ENCODE measurements around the gene GSS. TPM values are rescaled to one million over a fixed set of nuclear protein-coding genes. Genes with fewer than 3 reads are reported as not detected.
"Not testable (repeated sequence)": the region's sequence is repeated elsewhere in the genome, so short reads cannot be mapped to it uniquely, and the experiment has no call there.

GSS gene
- total RNA-seq, 1 donor from 2014 or later = 18.3 TPM

- H3K36me3 ChIP-seq (ENCODE audit: control insufficient read depth in 3 of 3, insufficient read depth in 3 of 3, low read length in 3 of 3) = peaks cover 29 to 48% (median 43%) of the 10 kb centered on the region in 3 donors
These were observed 35.6 kb downstream of the GSS start for GRCh38 chr20:34920055-34920454.

GRCh38 chr20:34916774-34917354 lies 38.7 kb downstream of the GSS start:
- Histone ChIP-seq H3K4me1 (ENCODE audit: control insufficient read depth in 3 of 3, insufficient read depth in 3 of 3, low read length in 3 of 3) (peaks cover 32 to 56% (median 45%) of the 10 kb centered on the region in 3 donors), H3K36me3 (ENCODE audit: control insufficient read depth in 3 of 3, insufficient read depth in 3 of 3, low read length in 3 of 3) (peaks cover 30 to 50% (median 35%) of the 10 kb centered on the region in 3 donors)

More at GRCh38 chr20:34920055-34920454, 35.6 kb downstream of the GSS start:
- H3K9me3 ChIP-seq (ENCODE audit: control insufficient read depth in 3 of 3, low read length in 3 of 3) = no peaks in the 10 kb centered on the region
- H3K4me1 ChIP-seq (ENCODE audit: control insufficient read depth in 3 of 3, insufficient read depth in 3 of 3, low read length in 3 of 3) = peaks cover 38 to 55% (median 40%) of the 10 kb centered on the region in 3 donors
- H3K27ac ChIP-seq (ENCODE audit: low read depth, low read length) = no peak overlapping the region
- no peak overlapping the region for H3K4me3 ChIP-seq (ENCODE audit: low read length in 3 of 3)
- H3K9ac ChIP-seq (ENCODE audit: low read depth in 1 of 3, low read length in 3 of 3) = no peak overlapping the region
- no peaks in the 10 kb centered on the region for H3K27me3 ChIP-seq (ENCODE audit: control insufficient read depth in 3 of 3, insufficient read depth in 3 of 3, low read length in 3 of 3)

GRCh38 chr20:34915749-34916455 lies 39.7 kb downstream of the GSS start:
- H3K27me3 ChIP-seq (ENCODE audit: control insufficient read depth in 3 of 3, insufficient read depth in 3 of 3, low read length in 3 of 3) = no peaks in the 10 kb centered on the region
- H3K4me1 ChIP-seq (ENCODE audit: control insufficient read depth in 3 of 3, insufficient read depth in 3 of 3, low read length in 3 of 3) = peaks cover 28 to 48% (median 37%) of the 10 kb centered on the region in 3 donors
- H3K9ac ChIP-seq (ENCODE audit: low read depth in 1 of 3, low read length in 3 of 3) = peak overlapping the region in 1 of 3 donors; percentile 7
- H3K4me3 ChIP-seq (ENCODE audit: low read length in 3 of 3) = no peak overlapping the region
- H3K9me3 ChIP-seq (ENCODE audit: control insufficient read depth in 3 of 3, low read length in 3 of 3) = no peaks in the 10 kb centered on the region
- peaks cover 24 to 41% (median 27%) of the 10 kb centered on the region in 3 donors for H3K36me3 ChIP-seq (ENCODE audit: control insufficient read depth in 3 of 3, insufficient read depth in 3 of 3, low read length in 3 of 3)
- H3K27ac ChIP-seq (ENCODE audit: low read depth, low read length) = no peak overlapping the region

More at GRCh38 chr20:34916774-34917354, 38.7 kb downstream of the GSS start:
- no peak overlapping the region for H3K9ac ChIP-seq (ENCODE audit: low read depth in 1 of 3, low read length in 3 of 3)
- no peaks in the 10 kb centered on the region for H3K27me3 ChIP-seq (ENCODE audit: control insufficient read depth in 3 of 3, insufficient read depth in 3 of 3, low read length in 3 of 3)
- no peak overlapping the region for H3K4me3 ChIP-seq (ENCODE audit: low read length in 3 of 3)
- no peaks in the 10 kb centered on the region for H3K9me3 ChIP-seq (ENCODE audit: control insufficient read depth in 3 of 3, low read length in 3 of 3)
- H3K27ac ChIP-seq (ENCODE audit: low read depth, low read length) = no peak overlapping the region

- H3K27ac ChIP-seq (ENCODE audit: low read depth, low read length) = peak overlapping the region; percentile 15
- no peak overlapping the region for H3K4me3 ChIP-seq (ENCODE audit: low read length in 3 of 3)
- no peaks in the 10 kb centered on the region for H3K27me3 ChIP-seq (ENCODE audit: control insufficient read depth in 3 of 3, insufficient read depth in 3 of 3, low read length in 3 of 3)
- peaks cover 17 to 33% (median 21%) of the 10 kb centered on the region in 3 donors for H3K36me3 ChIP-seq (ENCODE audit: control insufficient read depth in 3 of 3, insufficient read depth in 3 of 3, low read length in 3 of 3)
- H3K4me1 ChIP-seq (ENCODE audit: control insufficient read depth in 3 of 3, insufficient read depth in 3 of 3, low read length in 3 of 3) = peaks cover 28 to 40% (median 36%) of the 10 kb centered on the region in 3 donors
- H3K9ac ChIP-seq (ENCODE audit: low read depth in 1 of 3, low read length in 3 of 3) = peak overlapping the region in 1 of 3 donors; percentile 58
- H3K9me3 ChIP-seq (ENCODE audit: control insufficient read depth in 3 of 3, low read length in 3 of 3) = no peaks in the 10 kb centered on the region
These were observed 40.5 kb downstream of the GSS start for GRCh38 chr20:34915131-34915530.

- Histone ChIP-seq H3K4me1 (ENCODE audit: control insufficient read depth in 3 of 3, insufficient read depth in 3 of 3, low read length in 3 of 3) (peaks cover 25 to 52% (median 26%) of the 10 kb centered on the region in 3 donors), H3K4me3 (ENCODE audit: low read length in 3 of 3) (peak overlapping the region in 2 of 3 donors; percentile 12 to 30), H3K9me3 (ENCODE audit: control insufficient read depth in 3 of 3, low read length in 3 of 3) (no peaks in the 10 kb centered on the region), H3K36me3 (ENCODE audit: control insufficient read depth in 3 of 3, insufficient read depth in 3 of 3, low read length in 3 of 3) (no peaks in the 10 kb centered on the region), H3K27me3 (ENCODE audit: control insufficient read depth in 3 of 3, insufficient read depth in 3 of 3, low read length in 3 of 3) (no peaks in the 10 kb centered on the region), H3K27ac (ENCODE audit: low read depth, low read length) (peak overlapping the region; percentile 79), H3K9ac (ENCODE audit: low read depth in 1 of 3, low read length in 3 of 3) (peak overlapping the region; percentile 4 to 47 (median 36))
These were observed 47.8 kb downstream of the GSS start for GRCh38 chr20:34907616-34908469.

GRCh38 chr20:34904202-34904621 lies 51.4 kb downstream of the GSS start:
- Histone ChIP-seq H3K27me3 (ENCODE audit: control insufficient read depth in 3 of 3, insufficient read depth in 3 of 3, low read length in 3 of 3) (no peaks in the 10 kb centered on the region), H3K9me3 (ENCODE audit: control insufficient read depth in 3 of 3, low read length in 3 of 3) (no peaks in the 10 kb centered on the region), H3K4me1 (ENCODE audit: control insufficient read depth in 3 of 3, insufficient read depth in 3 of 3, low read length in 3 of 3) (peaks cover 26 to 57% (median 30%) of the 10 kb centered on the region in 3 donors), H3K4me3 (ENCODE audit: low read length in 3 of 3) (no peak overlapping the region), H3K27ac (ENCODE audit: low read depth, low read length) (peak overlapping the region; percentile 63), H3K36me3 (ENCODE audit: control insufficient read depth in 3 of 3, insufficient read depth in 3 of 3, low read length in 3 of 3) (no peaks in the 10 kb centered on the region), H3K9ac (ENCODE audit: low read depth in 1 of 3, low read length in 3 of 3) (no peak overlapping the region)

GRCh38 chr20:34898731-34899130 lies 56.9 kb downstream of the GSS start:
- H3K4me1 ChIP-seq (ENCODE audit: control insufficient read depth in 3 of 3, insufficient read depth in 3 of 3, low read length in 3 of 3) = peaks cover 15 to 39% (median 18%) of the 10 kb centered on the region in 3 donors
- H3K27me3 ChIP-seq (ENCODE audit: control insufficient read depth in 3 of 3, insufficient read depth in 3 of 3, low read length in 3 of 3); H3K9me3 ChIP-seq (ENCODE audit: control insufficient read depth in 3 of 3, low read length in 3 of 3); H3K4me3 ChIP-seq (ENCODE audit: low read length in 3 of 3); H3K9ac ChIP-seq (ENCODE audit: low read depth in 1 of 3, low read length in 3 of 3); H3K36me3 ChIP-seq (ENCODE audit: control insufficient read depth in 3 of 3, insufficient read depth in 3 of 3, low read length in 3 of 3); H3K27ac ChIP-seq (ENCODE audit: low read depth, low read length): not testable (repeated sequence)

GRCh38 chr20:34898129-34898528 lies 57.5 kb downstream of the GSS start:
- H3K27ac ChIP-seq (ENCODE audit: low read depth, low read length); H3K36me3 ChIP-seq (ENCODE audit: control insufficient read depth in 3 of 3, insufficient read depth in 3 of 3, low read length in 3 of 3); H3K27me3 ChIP-seq (ENCODE audit: control insufficient read depth in 3 of 3, insufficient read depth in 3 of 3, low read length in 3 of 3); H3K9me3 ChIP-seq (ENCODE audit: control insufficient read depth in 3 of 3, low read length in 3 of 3); H3K9ac ChIP-seq (ENCODE audit: low read depth in 1 of 3, low read length in 3 of 3); H3K4me3 ChIP-seq (ENCODE audit: low read length in 3 of 3): not testable (repeated sequence)
- H3K4me1 ChIP-seq (ENCODE audit: control insufficient read depth in 3 of 3, insufficient read depth in 3 of 3, low read length in 3 of 3) = peaks cover 13 to 34% (median 17%) of the 10 kb centered on the region in 3 donors

- peak overlapping the region; percentile 57 for H3K27ac ChIP-seq (ENCODE audit: low read depth, low read length)
- no peaks in the 10 kb centered on the region for H3K27me3 ChIP-seq (ENCODE audit: control insufficient read depth in 3 of 3, insufficient read depth in 3 of 3, low read length in 3 of 3)
- no peaks in the 10 kb centered on the region for H3K9me3 ChIP-seq (ENCODE audit: control insufficient read depth in 3 of 3, low read length in 3 of 3)
- peak overlapping the region in 2 of 3 donors; percentile 38 to 43 for H3K4me3 ChIP-seq (ENCODE audit: low read length in 3 of 3)
- peaks cover 14 to 43% (median 19%) of the 10 kb centered on the region in 3 donors for H3K4me1 ChIP-seq (ENCODE audit: control insufficient read depth in 3 of 3, insufficient read depth in 3 of 3, low read length in 3 of 3)
- peak overlapping the region in 2 of 3 donors; percentile 4 to 33 for H3K9ac ChIP-seq (ENCODE audit: low read depth in 1 of 3, low read length in 3 of 3)
- no peaks in the 10 kb centered on the region for H3K36me3 ChIP-seq (ENCODE audit: control insufficient read depth in 3 of 3, insufficient read depth in 3 of 3, low read length in 3 of 3)
These were observed 59.5 kb downstream of the GSS start for GRCh38 chr20:34896086-34896621.
